Measurements from ENCODE around the gene STYXL1.

Gene STYXL1

DNA sequence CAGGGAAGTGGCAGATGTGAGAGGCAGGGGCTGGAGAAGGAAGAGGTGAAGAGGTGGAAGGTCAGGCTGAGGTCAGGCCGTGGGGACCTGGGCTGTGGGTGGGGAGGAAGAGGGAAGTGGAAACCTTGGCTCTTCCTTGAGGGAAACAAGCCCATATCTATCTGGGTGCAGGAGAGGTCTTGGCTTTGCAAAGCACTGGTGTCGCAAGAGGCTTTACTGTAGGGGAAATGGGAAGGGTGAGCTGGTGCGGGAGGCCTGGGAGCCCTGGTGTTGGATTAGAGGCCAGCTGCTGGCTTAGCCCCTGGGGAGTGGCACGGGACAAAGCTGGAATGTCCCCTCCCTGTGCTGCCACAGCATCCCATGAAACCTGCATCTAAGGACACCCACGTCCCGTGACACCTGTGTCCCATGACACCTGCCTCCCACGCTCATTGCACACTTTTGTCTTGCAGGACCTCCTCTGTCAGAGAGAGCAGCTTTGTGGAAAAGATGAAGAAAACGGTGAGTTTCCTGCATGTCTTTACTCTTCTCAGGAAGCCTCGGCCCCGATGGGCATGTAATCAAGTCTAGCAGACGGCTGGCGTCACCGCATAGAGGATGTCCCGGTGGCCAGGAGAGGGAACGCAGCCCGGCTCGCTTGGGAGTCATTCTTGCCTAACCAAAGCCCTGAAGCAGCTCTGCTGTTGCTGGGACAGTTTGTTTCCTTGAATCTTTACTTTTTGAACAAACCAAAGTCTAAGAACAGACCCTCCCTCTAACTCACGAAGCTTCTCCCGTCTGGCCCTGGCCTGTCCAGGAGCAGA lies 75.6 kb downstream of the STYXL1 start:
- no peak for DNase-seq

DNA sequence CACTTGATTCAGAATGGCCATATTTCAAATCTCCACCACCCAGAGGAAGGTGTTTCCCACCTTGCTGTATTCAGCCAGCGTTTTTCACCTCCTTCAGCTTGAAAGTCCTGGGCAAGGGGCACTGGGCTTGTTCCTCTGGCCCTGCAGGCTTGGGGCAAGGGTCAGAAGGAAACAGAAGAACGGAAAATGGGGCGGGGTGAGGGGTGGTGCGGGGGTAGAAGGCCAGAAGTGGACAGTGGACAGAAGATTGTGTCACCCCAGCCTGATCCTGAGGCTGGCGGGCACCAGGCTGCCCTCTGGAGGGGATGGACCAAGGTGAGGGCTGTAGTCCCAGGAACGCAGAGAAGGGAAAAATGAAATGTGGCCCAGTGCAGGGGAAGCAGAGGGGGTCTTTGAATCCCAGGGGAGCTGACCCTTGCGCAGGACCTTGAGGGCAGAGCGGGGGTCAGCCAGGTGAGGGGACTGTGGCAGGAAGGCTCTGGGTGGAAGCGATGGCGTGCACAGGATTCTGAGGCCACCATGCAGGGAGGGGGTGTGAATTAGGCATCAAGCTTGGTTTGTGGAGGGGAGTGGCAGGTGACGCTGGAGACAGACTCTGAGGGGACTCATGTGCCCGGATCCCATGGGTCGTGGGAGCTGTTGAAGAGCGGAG lies 76.4 kb downstream of the STYXL1 start:
- no peak for DNase-seq

DNA sequence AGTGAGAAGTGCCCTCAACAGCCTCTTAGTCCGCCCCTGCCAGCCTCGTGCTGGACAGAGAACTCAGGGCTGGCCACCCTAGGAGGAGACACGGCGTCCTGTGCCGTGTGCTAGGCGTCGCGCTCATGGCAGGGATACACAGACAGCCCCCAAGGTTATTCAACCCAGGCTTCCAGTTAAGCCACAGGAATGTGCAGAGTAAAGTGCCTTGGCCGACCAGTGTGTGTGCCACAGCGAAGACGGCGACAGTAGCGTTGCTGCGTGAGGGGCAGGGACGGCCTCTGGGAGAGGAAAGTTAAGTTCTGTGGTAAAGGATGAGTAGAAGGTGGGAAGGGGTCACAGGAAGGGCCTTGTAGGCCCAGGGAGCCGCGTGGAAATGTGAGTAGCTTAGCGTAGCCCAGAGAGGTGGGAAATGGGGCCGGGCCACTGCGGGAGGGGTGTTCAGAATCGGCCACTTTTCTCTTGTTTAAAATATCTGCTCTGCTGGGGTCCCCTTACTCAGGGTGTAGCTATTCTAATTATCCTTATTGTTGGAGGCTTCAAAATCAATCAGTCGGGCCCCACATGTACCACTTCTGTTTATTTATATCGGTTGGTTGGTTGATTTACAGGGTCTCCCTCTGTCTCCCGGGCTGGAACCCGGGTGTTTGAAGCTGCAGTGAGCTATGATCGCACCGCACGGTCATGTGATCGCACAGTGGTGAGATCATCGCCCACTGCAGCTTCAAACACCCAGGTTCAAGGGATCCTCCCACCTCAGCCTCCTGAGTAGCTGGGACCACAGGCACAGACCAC lies 77.9 kb downstream of the STYXL1 start:
- no peak for DNase-seq

DNA sequence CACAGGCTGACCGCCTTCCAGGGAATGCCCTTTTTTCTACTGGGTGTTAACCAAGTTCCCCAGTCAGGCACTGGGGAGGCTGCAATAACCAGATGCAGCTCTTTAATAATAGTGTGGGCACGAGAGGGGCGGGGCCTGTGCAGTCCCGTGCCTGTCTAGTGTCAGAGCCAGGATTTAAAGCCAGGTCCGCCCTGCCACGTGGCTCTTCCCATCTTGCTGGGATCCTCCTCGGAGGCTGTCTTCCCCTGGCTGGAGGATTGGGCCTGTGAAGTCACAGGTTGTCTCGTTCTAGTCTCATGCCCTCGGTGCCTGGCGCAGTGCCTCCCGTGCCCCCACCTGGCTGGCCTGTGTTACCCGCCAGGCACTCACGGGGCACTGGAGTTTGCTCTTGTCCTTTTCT lies 78.6 kb downstream of the STYXL1 start:
- no peak for DNase-seq

DNA sequence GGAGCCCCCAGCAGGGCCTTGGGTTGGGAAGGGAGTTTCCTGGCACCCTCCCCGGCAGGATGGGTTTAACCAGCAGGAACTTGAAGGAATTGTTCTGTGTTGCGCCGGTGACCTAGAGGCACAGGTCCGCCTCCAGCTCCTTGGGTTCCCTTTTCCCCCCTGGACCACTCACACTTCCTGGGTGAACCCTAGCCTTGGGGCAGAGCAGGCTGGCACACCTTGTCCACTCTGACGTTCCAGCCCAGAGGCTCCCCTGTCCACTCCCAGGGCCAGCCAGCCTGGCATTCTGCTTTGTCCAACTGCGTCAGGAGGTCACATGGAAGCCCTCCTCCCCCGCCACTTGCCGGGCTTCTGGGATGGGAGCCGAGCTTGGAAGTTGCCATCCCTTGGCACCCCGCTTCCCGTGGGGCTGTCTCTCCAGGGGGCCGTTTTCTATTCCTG lies 79.2 kb downstream of the STYXL1 start:
- no peak for DNase-seq

DNA sequence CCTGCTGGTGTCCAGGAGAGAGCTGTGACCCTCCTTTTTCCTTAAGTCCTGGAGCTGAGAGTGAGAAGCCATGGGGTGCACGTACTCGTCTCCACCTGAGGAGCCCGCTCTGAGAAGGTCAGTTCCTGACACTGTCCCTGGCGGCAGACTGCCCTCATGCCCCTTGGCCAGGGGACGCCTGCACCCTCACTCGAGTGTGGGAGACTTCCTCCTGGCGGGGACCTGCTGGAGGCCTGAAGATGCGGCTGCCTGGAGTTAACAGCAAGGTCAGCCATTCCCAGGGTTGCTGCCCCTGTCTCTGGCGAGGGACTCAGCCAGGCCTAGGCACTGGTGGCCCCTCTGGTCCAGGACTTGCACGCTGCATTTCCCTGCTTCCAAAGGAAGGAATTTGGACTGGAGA lies 79.8 kb downstream of the STYXL1 start:
- DNase-seq = no peak

DNA sequence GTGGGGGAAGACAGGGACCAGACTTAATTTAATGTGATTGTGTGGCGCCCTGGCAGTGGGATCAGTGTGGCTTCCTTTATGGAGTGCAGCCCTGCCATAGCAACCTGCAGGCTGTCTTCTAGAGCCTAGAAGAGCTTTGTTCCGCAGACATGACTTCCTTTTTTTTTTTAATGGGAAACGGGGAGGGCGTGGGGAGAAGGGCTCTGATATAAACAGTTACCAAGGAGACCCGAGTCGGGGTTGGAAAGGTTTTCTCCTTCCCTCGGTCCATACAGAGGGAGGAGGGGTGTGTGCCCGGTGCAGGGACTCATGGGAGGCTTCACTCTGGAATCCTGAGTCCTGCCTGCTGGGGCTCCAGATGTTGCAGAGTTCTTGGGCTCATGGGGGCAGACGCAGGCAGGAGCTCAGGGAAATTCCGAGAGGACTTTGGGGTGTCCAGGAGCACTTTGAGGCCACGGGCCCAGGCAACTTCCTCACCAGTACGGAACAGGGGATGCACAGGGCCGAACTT lies 80.3 kb downstream of the STYXL1 start:
- DNase-seq = peak; percentile 59

DNA sequence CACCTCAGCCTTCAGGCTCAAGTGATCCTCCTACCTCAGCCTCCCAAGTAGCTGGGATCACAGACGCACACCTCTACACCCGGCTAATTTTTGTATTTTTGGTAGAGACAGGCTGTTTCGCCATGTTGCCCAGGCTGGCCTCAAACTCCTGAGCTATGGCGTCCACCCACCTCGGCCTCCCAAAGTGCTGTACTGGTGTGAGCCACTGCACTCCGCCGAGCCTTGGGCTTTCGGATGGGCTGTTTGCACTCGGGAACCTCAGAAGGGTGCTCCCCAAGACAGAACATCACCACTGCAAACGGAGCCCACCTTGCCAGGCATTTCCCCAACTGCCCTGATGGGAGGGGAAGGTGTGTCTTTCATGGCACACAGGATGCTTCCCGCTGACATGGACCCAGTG lies 80.7 kb downstream of the STYXL1 start:
- no peak for DNase-seq

DNA sequence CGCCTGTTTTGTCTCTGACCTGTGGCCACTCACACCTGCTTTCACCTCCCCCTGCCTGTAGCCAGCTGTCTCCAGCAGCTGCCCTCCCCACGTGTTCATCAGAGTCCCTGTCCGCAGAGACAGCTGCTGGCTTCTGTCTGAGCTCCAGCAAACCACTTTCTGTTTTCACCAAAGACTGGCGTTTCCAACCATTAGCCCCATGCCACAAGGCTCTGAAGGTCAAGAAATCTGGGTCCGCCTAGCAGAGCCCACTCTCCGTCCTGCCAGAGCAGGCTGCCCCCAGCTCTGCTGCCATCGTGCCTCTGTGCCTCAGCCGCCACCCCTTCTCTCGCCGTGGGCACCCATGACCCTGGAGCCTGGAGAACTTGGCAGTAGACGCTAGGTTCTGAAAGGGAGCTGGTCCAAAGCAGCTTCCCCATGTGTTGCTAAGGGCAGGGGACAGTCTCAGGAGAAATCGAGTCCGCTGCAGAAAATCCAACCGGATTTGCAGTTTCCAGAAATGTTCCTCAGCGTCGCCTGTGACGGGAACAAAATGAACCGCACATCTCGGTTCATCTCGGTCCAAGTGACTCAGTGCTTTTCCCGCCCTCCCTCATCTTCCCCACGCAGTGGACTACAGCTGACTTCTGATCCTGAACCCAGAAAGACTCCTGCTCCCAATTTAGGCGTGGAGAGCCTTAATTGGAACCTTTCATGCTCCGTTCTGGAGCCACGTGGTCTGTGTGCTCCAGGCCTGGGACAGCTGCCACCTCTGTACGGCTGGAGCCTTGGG lies 81.4 kb downstream of the STYXL1 start:
- peak; percentile 89 for DNase-seq

DNA sequence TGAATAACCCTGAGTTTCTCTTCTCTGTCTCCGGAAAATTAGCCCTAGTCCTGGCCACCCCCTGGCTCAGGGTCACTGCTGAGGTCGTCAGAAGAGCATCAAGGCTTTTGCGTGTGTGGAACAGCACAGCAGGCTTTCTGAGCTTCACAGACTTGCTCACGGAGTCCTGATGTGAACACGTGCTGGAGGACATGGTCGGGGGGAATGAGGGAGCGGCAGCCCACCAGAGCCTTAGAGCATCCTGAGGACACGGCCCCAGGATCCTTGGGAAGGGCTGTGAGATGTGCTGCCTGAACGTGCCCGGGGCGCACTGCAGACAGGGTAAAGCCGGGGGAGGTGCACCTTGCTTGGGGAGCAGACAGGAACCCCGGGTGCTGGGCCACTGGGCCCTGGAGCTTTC lies 82.2 kb downstream of the STYXL1 start:
- no peak for DNase-seq

DNA sequence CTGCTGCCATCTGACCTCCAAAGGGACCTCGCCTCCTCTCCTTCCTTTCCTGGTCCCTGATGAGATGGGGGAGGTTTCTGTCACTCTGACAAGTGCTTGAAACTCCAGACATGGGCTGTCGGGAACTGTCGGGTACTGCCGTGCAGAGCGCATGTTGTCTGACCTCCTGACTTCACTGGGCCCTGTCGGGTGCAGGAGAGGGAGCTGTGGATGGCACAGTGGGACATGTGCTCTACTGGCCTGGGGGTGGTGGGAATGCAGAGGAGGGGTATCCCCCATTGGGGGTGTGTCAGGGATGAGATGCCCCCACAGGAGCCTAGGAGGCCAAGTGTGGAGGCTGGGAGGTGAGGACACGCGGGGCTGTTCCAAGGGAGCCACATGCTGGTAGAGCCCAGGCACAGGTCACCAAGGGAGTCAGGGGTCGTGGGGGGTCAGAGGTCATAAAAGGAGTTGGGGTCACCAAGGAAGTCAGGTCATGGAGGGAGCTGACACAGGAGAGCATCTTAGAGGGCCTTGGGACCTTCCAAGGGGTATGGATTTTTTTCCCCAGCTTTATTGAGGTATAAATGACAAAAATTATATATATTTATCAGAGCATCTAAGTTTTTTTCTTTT lies 84.3 kb downstream of the STYXL1 start:
- DNase-seq = no peak

DNA sequence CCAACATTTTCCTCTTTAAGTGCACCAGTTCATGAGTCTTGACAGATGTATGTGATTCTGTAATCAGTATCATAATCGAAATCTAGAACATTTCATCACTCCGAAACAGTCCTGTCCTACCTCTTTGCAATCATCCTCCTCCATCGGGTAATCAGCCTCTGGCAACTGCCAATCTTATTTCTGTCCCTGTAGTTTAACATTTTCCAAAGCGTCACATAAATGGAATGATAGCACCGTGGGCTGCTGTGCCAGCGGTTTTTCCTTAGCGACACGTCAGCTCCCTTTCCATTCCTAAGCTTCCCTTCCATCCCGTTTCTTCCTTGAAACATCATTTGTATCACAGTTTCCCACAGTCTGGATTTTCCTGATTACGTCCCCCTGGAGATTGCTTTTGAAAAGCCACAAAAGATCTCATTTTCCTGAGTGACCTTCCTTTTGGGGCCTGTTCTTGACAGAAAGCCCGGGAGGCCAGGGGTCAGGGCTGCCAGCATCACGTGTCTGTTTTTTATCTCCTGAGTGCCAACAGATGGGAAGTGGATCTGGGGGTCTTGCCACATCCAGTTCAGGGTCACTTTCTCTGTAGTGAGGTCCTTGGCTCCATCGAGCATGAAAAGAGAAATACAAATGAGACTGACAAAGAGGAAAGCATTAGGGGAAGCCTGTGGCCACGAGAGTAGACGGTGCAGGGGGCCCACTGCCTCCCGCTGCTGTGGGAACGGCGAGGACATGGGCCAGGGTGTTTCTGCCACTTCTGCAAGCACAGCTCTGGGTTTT lies 85.0 kb downstream of the STYXL1 start:
- DNase-seq = no peak

DNA sequence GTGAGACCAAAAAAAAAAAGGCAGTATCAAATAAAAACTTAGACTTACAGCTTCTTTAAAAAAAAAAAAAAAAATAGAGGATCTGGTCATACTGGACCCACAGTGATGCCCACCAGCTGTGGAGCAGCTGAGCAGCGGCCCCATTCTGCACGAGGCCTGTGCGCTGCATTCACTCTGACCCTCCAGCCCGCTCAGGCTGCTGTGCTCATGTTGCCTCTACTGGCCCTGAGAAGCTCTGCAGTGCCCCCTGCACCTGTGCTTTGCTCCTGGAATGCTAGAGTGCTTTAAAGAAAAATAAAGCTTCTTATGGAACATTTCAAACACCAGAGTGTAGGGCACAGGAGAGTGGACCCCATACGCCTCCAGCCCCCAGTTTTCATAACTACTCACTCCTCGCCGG lies 86.6 kb downstream of the STYXL1 start:
- no peak for DNase-seq

DNA sequence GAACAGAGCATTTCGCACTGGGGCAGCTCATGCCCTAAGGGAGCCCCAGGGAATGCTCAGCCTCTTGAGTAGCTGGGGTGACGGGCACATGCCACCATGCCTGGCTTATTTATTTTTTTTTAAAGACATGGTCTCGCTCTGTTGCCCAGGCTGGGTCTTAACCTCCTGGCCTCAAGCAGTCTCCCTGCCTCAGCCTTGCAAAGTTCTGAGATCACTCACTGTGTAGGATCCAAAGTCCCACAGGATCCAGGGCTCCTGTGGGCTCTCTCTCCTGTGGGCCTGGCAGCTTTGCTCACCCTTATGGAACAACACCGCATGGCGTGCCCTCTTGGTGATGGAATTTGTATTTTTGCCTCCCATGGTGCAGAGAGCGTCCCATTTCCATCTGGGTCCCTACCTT lies 87.4 kb downstream of the STYXL1 start:
- DNase-seq = no peak

DNA sequence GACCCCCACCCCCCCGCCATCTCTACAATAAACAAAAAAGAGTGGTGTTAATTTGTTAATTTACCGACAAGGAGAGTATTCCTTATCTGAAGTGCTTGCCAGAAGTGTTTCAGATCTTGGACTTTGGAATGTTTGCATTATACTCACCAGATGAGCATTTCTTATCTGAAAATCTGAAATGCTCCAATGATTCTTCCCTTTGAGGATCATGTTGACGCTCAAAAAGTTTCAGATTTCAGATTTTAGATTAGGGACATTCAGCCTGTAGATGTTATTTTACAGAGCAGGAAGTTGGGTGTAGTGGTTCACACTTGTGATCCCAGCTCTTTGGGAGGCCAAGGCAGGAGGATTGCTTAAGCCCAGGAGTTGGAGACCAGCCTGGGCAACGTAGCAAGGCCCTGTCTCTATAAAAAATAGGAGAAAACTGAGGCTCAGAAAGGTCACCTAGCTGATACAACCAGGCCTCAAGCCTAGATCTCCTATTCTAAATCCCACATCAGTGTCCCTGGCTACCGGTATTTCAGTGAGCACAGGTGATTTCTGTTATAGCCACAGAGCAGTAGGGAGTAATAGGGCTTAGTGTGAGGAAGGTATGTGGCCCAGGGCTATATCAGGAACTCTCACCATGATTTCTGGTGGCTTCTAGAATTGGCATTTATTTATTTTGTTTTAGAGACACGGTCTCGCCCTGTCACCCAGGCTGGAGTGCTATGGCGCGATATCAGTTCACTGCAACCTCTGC lies 88.8 kb downstream of the STYXL1 start:
- no peak for DNase-seq

DNA sequence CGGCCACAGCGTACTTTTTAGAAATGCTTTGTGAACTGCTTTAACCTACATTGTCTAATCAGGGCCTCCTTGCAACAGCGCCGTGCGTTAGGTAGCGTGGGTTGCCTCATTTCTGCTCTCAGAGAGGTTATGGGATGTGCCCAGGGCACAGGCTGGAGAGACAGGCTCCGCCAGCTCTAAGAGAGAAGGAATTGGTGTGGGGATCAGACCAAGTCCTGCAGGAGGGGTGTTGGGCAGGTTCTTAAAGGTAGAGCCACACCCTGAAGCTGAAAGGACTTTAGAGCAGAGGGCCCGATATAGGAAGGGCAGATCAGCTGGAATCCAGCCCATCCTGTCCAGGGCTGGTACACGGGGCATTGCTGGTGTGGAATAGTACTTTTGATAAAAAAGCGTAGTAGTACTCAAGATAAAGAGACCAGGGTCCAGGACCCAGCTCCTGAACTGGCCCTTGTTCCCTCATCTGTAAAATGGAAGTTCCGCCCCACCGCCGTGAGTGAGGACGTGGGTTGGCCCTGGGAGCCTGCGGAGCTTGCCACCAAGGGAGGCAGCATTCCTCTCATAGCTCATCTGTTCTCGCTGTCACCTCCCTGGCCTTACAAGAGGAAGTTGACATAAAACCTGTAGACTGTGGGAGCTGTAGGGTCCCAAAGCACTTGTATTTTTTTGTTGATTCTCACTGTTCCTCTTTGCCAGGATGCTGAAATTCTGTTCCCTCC lies 90.6 kb downstream of the STYXL1 start:
- no peak for DNase-seq

DNA sequence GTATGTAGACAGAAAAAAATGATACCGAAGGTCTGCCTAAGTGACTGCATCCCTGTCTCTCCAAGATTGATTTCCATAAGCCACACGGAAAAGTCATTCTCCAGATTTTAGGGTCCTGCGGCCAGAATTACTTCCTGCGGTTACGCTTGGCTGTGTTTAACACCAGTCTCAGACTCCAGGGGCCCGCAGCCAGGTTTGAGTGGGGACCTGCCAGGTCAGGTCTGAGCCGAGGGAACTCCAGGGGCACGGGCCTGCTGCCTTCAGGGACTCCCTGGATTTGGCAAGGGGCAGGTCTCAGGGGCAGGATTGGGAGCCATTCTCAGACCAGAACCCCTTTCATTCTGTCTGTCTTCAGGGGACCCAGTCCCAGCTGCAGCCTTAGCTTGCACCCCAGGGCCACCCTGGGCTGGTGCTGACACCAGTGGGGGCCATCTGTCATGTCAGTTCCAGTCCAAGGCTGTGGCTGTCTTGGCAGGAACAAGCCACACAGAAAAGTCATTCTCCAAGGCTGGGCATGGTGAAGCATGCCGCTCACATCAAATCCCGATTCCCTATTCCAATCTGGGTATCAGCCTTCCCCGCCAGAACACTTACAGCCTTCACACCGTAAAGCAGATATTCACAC lies 92.4 kb downstream of the STYXL1 start:
- no peak for DNase-seq

DNA sequence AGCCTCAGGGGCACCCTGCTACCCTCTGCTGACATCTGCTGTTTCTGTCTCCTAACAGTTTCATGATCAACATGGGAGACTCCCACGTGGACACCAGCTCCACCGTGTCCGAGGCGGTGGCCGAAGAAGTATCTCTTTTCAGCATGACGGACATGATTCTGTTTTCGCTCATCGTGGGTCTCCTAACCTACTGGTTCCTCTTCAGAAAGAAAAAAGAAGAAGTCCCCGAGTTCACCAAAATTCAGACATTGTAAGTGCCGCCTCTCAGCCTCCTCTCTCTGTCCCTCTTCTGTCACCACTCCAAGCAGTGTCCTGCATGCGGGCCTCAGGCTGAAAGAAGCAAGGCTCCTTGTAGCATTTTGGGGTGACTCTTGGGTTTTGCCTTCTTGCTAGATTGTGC lies 93.9 kb downstream of the STYXL1 start:
- DNase-seq = no peak

DNA sequence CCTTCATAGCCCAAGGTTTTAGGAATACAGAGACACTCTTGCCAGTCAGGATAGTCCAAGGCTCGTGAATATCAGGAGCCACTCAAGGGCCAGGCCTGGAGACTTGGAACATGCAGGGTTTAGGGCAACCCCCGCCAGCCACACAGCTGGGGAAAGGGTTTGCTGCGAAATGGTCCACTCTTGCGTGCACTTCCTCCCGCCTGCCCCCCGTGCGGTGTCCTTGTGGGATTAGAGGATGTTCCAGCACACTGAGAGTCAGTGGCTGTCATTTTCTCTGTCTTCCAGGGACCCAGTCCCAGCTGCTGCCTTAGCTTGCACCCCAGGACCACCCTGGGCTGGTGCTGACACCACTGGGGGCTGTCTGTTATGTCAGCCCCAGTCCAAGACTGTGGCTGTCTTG lies 94.4 kb downstream of the STYXL1 start:
- no peak for DNase-seq

DNA sequence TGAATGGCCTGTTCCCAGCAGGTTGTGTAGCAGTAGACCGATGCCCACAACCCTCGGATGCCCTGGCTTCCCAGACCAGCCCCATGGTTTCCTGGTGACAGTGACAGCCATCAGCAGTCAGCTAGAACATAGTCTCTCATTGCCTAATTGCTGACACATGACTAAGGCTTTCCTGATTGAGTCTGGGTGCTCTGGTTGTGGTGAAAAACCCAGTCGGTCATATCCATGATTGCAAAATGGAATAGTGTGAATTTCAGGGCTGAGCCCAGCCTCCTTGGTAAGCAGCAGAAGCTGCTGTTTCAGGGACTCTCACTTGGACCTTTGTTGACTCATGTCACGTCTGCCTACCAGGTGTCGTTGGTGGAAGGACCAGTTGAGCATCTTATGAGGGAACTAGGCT lies 96.3 kb downstream of the STYXL1 start:
- no peak for DNase-seq

All from NCI-H1092 treated with DMSO at 0.1 percent for 48 hours (cell line).